GM19397 (cell line): ENCODE results near the gene HCRTR1.

ENCODE experiments used
- ATAC-seq: cut with Tn5 transposase; IDR thresholded peaks from one replicate; pipeline ENCODE4 v1.9.1; 2021; ENCODE audit warnings: mild to moderate bottlenecking, moderate library complexity; ENCODE audit not compliant: unreplicated experiment

The HCRTR1 gene

DNA sequence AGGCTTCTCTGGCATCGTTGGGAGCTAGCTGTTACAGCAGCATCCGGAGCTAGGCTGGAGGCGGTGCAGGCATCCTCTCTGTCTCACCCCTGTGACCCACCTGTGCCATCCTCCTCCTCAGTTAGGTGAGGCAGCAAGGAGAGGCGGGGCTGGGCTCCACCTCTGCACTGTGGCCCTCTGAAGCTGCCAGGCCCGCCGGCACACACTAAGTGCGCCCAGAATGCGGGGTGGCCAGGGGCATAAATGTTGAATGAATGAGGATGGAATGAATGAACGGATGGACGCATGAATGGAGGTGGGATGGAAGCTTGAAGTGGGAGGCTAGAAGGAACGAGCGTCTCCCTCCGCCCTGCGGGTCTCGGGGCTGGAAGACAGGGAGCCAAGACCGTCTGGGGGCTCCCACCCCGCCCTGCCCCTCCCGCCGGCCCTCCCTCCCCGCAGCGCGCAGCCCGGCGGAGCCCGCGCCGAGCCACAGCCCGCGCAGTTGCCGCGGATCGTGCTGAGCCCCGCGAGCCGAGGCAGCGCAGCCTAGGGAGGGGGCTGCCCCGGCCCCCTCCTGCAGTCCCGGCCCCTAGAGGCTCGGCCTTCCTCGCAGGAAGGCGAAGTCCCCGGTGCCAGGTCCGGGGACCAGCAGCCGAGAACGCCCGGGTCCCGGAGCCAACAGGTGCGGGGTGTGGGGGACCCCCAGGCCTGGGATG, at the start of gene HCRTR1:
Gene HCRTR1, plus strand, starts transcription at position 472 of the 698 bp plus-strand sequence. CDS start 1,504 bp downstream, outside the sequence.
- ATAC-seq, result no peak

DNA sequence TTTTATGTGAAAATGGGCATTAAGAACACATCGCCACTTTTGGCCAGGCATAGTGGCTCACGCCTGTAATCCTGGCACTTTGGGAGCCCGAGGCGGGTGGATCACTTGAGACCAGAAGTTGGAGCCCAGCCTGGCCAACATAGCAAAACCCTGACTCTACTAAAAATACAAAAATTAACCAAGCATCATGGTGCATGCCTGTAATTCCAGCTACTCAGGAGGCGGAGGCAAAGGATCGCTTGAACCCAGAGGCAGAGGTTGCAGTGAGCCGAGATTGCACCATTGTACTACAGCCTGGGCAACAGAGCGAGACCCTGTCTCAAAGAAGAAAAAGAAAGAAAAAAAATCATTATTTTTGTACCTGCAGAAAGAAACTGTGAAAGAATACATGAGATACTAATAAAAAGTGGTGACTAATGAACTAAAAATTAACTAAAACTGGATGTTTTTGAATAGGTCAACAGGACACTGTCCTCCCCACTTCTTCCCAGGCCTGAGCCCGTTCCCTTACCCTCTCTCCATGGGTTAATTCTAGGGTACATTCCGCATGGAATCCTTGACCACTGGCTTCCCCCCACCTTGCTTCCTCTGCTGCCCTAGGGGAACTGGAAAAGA, 49.4 kb upstream of the HCRTR1 start:
- no peak for ATAC-seq

DNA sequence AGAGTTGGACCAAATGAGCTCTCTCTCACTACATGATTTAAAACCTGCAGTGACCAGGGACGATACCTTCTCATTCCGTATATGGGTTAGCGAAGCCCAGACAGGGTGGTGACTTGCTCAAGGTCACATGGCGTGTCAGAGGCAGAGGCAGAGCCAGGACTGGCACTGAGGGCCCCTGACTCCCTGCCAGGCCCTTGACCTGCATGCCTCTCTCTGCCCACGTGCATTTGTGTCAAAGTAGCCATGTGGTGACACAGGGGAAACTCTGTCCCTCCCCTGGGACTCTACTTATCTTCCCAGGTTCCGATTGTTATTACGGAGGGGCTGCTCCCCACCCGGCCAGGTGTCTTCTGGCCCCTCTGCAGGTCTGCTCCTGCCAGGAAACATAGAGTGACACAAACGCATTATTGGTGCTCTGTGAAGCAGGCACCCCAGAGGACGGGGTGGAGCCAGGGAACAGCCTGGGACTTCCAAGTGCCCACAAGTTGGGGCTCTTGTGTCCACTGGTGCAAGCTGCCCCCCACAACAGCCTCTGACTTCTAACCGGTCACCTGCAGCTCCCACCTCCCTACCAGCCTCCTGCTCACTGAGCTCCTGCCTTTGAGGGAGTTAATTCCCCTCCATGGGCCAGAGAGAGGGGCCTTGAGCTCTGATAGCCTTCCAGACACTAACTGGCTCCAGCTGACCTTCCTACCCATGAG, 48.4 kb upstream of the HCRTR1 start:
- ATAC-seq, result no peak

DNA sequence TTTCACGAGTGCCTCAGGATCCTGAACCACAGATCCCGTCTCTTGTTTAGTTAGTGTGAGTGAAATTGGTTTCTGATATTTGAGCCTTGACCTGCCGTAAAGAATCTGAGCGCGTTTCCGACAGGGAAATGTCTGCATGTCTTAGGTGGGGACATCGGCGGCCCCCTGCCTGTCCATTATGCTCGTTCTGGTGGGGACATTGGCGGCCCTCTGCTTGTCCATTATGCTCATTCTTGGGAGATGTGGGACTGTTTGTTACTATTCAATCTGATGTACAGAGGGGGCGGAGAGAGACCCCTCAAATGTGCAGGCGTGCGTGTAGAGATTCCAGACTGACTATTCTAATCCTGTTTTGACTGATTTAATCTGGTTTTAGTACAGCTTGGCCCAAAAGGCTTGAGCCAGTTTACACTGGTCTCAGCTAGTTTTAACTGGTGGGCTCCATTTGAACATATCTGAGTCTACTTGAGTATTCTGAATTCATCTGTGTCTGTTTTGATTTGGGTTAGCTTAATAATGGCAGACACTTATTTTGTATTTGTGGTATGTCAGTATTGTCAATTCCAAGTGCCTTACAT, 47.8 kb upstream of the HCRTR1 start:
- no peak for ATAC-seq

DNA sequence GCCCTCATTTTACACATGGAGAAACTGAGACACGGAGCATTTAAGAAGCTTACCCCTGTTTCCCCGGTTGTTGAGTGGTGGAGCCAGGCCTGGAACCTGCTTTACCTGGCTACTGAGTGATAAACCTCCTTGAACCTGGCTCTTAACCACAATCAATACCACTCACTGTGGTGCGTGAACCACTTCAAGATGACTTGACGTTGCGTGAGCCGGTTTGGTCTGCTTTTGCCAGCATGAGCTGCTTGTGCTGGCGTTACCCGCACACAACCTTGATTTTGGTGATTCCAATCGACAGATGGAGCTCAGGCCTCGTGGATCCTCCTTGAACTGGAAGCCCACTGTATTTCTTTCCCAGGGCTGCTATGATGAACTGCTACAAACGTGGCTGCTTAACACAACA, 47.3 kb upstream of the HCRTR1 start:
- ATAC-seq, result no peak

DNA sequence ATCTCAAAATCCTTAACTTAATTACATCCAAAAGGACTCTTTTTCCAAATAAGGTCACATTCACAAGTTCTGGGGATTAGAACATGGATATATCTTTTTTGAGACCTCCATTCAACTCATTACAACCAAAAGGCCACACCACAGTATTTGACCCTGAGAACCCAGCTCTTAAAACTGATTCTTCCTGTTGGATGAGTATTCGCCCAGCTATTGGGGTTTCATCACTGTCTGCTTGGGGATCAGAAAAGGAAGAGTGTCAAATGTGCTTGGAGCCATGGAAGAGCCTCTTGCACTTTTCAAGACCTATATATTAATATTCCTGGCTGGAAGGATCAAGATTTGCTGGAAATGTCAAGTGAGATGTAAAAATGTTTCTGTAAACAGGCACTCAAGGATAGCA, 46.6 kb upstream of the HCRTR1 start:
- no peak for ATAC-seq

DNA sequence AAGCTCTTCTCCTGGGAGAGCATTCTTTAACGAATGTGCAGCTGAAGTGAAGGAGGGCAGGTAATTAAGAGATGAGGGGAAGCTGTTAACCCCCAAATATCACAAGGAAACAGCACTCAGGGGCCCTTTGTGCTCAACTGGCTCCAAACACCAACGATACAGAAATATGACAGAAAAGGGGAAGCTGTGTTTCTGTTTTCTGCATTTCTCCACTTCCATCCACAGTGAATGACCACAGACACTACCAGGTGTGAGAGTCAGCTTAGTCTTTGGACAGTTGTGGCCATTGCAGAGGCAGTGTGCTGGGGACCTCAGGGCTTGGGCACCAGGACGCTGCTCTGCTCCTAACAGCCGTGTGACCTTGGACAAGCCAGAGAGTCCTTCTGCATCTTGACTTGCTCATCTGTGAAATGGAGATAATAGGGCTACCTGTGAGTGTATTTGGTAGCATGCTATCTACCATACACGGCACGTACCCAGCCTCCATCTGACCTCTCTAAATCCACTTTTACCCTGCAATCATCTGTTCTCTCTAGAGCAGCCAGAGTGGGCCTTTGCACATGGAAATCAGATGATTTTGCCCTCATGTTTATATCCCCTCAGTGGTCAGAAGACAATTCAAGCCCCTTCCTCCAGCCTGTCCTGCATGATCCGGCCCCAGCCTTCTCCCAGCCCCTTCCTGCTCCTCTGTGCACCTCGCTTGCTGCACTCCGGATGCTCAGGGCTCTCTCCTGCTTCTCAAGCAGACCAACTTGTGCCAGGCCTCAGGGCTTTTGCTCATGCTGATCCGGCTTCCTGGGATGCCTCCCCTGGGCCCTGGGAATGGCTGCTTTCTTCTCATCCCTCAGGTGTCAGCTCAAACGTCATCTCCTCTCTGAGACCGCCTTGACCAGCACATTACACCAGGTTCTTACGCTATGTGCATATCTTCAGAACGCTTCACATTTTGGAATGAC, 45.9 kb upstream of the HCRTR1 start:
- ATAC-seq, result no peak

DNA sequence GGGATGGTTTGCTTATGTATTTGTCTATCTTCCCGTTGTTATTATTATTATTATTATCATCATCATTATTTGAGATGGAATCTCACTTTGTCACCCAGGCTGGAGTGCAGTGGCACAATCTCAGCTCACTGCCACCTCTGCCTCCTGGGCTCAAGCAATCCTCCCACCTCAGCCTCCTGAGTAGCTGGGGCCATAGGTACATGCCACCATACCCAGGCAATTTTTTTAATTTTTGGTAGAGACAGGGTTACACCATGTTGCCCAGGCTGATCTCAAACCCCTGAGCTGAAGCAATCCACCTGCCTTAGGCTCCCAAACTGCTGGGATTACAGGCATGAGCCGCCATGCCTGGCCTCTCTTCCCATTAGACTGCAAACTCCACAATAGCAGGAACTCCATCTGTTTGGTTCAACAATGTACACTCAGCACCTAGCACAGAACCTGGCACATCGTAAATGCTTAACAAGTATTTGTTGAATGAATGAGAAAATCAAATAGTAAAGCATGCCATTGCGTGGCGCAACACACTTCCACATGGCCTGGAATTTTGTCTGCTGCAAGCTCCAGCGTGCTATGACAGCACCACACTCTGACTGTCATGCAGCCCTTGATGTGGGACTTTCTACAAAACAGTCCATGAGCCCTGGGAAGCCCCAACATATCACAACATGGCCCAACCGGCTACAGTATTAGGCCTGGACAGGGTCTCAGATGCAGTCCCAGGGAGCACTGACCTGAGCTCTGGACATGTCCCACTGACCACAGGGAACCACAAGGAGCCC, 45.0 kb upstream of the HCRTR1 start:
- no peak for ATAC-seq

DNA sequence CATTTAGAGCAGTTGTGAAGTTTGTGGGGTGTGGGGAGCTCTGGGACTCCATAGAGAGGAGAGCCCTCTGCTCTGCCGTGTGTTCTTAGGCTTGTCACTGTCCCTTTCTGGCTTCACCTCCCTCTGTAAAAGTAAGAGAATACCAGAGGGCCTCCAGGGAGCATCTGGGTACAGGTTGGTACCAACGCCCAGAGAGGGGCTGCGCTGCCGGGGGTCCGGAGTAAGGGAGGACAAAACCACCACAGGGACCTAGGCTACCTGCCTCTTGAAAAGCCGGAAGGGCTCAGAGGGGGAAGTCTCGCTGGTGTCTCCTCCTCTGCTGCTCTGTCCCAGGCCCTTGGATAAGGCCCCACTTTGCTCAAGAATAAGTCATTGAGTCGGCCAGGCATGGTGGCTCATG, 44.2 kb upstream of the HCRTR1 start:
- ATAC-seq, result no peak

DNA sequence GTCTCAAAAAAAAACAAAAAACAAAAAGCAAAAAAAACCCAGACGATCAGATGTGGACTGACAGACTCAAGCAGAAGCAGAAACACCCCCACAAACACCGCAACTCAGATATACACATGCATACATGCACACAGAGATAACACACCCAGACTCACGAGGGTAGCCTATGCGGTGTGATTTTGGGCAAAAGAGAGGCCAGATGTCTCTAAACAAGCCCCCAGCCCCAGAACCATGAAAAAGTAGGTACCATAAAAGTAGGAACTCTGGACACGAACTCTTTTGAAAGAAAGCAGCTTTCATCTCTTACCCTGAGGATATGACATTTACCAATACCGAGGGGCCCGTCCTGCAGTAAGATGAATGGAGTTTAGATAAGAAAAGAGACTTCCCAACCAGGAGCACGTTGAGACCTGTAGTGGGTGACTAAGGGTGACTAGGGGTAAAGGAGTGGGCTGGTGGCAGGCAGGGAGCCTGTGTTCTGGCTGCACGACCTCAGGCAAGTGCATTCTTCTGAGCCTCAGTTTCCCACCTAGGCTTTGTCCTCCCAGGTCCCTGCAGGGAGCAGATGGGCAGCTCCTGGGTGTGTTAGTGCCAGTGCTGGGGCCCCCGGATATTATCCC, 42.6 kb upstream of the HCRTR1 start:
- ATAC-seq, result no peak

DNA sequence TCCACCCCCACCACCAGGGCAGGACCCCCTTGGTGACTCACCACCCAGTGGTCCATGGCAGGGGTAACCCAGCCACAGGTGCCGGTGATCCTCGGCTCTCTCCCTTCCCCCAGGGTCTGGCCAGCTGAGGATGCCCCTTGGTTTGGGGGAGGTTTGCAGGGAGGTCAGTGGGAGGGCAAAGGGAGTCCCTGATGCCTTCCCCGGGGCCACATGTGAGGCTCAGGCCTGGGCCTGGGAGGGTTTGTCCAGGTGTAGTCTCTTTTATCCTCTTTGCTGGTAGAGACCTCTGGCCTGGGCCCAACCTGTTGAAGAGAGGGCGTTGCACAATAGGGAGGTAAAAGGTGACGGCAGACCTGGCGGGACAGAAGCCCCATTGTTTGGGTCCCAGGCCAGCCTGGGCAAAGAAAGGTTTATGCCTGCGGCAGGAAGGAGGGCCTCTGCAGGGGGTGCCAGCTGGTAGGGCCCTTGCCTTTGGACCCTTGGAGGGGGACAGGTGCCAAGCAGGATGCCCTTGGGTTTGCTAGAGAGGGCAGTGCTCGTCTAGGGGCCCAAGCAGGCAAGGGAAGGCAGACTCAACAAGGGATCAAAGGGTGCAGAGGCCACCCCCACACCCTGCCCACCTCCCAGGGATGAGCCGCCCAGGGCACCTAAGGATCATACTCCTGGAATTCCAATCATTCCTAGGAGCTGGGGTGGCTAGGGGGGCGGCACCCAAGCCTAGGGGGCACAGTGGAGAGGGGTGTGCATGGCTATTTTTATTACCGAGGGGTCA, 41.9 kb upstream of the HCRTR1 start:
- ATAC-seq, result no peak

DNA sequence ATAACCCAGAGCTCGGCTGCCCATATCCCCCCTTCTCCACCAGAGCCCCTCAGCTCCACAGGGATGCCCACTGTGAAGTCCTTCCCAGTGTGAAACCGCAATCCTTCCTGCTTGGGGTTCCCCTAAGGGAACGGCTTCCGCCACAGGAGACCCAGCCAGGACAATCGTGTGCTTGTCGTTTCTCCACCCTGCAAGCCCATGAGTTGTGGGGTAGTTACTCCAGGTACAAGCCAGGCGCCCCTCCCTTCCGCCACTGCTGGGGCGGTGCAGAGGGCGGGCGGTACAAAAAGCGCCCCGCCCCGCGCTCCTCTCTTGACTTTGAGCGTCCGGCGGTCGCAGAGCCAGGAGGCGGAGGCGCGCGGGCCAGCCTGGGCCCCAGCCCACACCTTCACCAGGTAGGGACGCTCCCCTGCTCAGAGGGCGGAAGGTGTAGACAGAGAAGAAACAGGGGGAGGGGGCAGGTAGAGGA, 41.3 kb upstream of the HCRTR1 start, which contains the start of gene TINAGL1:
Gene TINAGL1, plus strand, starts transcription at position 315 of the 469 bp plus-strand sequence. CDS start 634 bp downstream, outside the sequence.
- no peak for ATAC-seq

DNA sequence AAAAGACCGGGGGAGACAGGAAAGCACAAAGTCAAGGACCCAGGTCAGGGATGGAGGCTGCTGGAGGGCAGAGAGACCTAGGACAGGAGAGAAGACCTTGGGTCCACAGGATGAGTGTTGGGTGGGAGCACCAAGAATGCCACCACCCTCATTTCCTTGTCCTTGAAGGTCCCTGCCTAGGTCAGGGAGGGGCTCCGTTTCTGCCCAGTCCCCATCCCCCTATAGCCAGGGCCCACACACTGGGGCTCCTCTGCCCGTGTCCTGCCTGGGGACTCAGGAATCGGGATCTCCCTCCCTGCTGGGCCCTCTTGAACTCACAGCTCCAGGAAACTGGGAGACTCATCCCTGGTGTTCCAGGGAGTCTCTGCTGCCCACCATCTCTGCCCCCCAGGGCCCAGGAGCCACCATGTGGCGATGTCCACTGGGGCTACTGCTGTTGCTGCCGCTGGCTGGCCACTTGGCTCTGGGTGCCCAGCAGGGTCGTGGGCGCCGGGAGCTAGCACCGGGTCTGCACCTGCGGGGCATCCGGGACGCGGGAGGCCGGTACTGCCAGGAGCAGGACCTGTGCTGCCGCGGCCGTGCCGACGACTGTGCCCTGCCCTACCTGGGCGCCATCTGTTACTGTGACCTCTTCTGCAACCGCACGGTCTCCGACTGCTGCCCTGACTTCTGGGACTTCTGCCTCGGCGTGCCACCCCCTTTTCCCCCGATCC, 40.6 kb upstream of the HCRTR1 start:
- ATAC-seq, result no peak

DNA sequence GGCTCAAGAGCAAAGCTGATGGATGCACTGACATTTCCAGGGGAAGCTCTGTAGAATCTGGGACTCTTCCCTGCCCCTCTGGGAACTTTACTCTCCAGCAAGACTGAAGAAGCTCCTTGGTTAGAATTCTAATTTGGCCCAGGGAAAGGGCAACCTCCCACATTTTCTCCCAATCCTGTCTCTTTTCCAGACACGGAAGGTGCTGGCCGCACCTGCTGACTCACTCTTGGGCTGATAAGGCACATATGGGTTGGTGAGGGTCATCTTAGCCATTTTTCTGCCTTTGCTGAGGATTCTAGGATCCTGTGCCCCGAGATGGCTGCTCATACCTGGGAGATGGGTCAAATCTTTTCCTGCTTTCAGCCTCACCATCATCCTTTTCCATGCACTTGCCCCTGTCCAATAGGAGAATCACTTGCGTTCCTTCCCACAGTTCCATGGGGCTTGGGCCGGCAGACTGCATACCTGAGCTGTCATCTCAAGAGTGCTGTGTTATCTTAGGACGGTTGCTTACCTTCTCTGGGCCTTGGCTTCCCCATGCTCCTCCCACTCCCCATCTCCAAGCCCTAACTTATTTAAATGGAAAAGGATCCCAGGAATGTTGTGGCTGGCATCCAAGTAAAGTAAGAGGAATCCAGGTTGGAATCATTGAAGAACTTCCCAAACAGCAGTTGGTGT, 39.8 kb upstream of the HCRTR1 start:
- no peak for ATAC-seq

DNA sequence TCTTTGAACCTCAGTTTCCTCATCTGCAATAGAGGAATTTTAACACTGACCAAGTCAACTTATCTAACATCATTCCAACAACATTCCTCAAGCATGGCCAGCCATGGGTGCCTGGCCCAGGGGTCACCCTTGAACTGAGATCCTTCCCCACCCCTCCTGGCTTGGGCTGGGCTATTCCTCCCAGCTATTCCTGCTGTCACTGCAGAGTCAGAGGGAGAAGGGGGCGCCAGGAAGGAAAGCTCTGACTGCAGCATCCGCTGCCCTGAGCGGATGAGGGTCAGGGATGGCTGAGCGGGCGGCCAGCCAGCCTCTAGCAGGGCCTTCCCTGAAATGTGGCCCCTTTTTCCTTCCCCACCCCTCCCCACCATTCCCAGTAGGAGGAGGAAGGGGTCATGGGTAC, 38.1 kb upstream of the HCRTR1 start:
- no peak for ATAC-seq

DNA sequence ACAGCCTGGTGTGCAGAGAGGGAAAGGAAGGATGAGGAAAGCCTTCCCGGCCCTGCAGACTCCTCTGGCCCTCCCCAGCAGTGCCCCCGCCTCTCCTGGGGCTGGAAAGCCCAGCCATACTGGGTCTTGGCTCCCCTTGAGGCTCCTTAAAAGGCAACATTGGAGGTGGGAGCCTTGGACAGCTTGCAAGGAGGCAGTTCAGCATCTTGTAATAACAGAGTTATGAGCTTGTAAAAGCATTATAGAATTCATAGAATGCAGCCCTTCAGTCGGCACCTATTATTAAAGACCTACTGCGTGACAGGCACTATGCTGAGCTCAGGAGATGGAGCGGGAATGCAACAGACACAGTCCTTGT, 37.0 kb upstream of the HCRTR1 start:
- ATAC-seq, result no peak

DNA sequence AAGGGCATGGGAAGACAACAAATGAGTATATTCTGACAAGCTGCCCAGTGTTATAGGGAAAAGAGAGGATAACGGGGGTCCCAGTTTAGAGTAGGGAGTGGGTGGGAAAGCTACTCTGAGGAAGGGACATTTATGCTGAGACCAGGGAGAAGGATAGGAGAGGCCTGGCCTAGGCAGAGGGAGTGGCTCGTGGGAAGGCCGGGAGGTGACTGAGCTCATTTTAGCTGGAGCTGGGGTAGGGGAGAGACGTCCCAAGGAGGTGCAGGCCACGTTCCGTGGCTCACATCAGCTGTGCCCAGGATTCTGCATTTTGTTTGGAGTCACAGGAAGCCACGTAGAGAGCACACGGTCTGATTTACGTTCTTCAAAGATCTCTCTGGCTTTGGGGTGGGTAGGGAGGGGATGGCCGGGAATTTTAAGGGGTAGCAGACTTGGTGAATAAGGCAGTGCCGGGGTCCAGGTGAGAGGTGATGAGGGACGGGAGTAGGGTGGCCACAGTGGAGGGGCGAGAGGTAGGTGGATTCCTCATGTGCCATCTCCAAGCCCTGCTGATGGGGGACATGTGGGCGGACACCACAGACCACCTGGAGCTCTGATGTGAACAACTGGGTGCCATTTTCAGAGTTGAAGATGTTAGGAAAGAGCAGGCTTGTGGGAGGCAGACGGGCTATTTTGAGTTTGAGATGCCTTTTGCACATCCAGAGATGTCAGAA, 36.4 kb upstream of the HCRTR1 start:
- no peak for ATAC-seq
